GM18517 (cell line): ENCODE data around the gene SCAPER.

Experiments used
- ATAC-seq: cut with Tn5 transposase; IDR thresholded peaks from one replicate; pipeline ENCODE4 v1.9.1; 2021; ENCODE audit warnings: mild to moderate bottlenecking, moderate library complexity; ENCODE audit not compliant: unreplicated experiment

The SCAPER gene

DNA sequence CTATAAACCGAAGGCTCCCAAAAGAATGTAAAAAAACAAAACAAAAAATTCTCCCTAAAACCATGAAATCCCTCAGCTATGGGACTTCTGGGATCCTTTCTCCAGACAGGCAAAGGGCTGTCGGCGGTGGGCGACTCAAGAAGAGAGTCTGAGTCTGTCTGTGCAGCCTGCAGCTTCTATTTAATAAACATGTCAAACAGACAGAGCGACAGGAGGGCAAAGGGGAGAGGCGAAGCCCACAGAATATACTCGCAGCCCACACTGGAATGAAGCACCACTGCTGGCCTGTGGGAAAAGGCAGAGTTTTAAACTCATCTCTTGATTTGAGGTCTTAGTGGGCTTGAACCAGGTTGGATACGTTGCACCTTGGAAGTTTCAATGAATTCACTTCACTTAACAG, 528.3 kb downstream of the SCAPER start:
- no peak for ATAC-seq

DNA sequence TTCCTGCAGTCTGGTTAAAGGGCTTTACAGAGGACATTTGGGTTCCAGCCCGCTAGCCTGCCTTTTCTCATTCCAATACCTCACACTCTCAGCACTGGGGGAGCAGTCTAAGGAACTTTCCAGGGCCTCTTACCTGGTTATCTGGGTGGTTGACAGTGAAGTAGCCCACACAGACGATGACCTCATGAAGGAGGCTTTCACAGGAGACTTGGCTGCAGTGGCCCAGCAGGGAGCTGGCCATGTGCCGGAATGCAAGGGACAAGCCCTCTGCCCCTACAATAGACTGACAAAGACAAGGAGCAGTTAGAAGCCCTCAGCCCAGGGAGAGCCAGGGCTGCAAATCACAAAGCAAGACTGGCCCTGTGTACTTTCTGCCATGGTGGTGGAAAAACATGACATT, 529.1 kb downstream of the SCAPER start:
- no peak for ATAC-seq

DNA sequence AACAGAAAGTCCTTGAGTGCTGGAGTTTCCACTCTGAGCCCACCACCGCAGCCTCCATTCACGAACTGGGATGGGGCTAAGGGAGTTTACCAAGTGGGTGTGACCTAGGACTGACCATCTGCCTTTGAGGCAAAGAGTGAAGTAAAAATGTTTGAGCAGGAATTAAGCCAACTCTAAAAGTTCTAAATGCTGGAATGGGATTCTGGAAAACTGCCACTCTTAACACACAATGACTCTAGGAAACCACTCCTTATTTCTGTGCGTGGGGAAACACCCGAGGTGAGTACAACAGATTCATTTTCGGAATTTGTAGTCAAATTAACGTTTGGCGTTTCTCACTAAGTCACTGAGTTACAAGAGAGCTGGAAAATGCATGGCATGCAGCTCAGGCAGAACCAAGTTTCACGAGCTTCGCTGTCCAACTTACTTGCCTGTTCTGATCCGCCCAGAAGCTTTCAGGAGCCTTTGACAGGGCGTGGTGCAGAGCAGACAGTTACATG, 537.0 kb downstream of the SCAPER start:
- ATAC-seq: no peak

DNA sequence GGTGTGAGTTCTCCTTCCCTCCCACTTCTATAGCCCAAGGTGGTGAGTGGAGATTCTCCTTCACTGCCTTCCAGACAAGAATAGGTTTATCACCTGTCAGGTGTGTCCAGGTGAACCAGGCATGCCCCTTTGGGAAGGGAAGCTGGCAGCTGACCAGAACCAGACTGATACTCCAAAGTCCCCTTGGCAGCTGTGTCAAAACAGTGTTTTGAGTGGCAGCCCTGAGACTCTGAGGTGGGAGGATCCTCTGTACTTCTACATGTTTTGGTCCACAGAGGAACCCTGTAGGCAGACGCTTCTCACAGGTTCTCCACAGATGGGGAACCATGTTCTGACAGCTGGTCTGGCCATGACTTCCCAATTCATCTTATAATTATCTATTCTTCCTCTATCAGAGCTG, 538.4 kb downstream of the SCAPER start:
- no peak for ATAC-seq

DNA sequence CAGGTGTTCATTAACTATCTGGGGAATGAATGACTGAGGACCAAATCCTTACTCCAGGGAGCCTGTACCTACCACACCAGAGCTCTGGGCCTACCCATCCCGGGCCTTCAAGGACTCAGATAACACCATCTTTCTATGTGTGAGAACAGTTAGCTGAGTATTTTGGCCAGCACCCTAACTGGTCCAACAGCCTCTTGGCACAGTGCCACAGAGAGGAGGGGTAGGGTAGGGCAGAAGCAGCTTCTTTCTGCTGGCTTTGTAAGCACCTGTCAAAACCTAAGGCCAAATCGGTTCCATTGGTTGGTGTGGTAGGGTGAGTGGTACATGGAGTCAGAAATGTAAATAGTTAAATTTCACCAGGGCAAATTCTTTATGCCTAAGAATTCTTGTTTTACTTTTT, 541.9 kb downstream of the SCAPER start:
- ATAC-seq: no peak

DNA sequence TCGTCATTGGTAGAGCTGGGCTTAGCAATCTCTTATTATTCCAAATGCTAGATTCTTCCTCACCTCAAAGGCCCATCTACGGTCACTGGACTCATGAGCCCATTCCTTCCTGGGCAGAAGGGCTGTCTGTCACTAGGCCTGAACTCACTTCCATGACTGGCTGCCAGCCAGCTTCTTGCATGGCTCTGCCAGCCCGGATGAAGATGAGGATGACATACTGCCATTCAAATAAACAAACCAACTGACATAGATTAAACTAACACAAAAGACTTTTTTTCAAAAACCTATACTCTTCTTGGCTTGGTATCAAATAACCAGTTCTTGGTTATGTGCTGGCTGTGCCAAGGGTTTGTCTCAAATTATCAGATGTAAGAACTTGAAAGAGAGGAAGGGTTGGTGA, 544.7 kb downstream of the SCAPER start:
- no peak for ATAC-seq

DNA sequence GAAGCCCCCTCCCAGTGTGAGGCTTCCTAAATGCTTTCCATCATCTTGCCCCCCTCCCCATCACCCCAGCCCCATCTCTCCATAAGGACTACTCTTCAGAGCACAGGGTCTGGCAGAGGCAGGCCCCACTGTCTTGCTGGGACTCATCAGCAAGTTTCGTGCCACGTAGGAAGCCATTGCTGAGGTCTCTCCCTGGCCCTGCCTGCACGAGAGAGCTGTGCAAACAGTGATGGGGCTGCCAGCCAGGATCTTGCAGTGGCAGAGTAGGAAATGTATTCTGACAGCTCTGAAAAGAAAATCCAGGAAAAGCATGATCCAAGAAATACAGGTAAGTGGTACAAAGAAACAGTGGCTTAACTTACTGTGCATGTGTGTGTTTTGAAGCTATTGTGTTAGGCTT, 546.0 kb downstream of the SCAPER start:
- ATAC-seq: no peak

DNA sequence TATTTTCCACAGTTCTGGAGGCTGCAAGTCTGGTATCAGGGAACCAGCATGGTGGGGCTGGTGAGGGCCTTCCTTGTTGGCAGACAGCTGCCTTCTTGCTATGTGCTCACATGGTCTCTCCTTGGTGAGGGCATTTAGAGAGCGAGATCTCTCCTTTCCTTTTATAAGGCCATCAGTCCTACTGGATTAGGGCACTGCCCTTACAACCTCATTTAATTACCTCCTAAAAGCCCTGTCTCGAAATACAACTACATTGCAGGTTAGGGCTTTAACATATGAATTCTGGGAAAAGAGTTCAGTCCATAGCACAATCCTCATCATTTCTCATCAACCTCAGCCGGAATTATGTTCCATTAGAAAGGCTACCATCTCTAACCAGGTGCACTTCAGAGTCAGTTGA, 546.7 kb downstream of the SCAPER start:
- ATAC-seq: no peak

DNA sequence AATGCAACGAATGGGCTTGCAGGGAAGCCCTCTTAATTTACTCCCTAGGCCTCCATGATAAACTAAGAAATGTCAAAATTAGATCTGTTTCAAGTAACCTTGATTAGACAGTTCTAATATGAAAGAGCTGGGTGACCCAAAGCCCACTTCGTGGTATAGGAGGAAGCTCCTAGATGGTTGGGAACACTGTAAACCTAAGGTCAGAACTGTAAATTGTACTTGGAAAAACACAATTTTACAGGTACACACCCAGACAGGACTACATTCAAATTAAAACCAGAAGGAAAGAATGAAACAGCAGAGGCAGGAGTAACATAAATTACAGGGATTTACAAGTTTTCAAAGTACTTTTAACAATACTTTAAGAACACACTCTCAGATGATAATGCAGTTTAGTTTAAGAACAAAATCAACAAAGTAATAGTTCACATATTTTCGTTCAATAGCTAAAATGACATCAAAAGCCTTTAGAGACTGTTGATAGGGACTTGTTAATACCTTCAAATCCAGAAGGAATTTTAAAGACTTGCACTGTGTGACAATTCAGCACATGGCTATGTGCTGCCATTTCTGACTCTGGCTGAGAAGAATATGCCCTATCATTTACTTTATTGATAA, 550.2 kb downstream of the SCAPER start:
- ATAC-seq: no peak

DNA sequence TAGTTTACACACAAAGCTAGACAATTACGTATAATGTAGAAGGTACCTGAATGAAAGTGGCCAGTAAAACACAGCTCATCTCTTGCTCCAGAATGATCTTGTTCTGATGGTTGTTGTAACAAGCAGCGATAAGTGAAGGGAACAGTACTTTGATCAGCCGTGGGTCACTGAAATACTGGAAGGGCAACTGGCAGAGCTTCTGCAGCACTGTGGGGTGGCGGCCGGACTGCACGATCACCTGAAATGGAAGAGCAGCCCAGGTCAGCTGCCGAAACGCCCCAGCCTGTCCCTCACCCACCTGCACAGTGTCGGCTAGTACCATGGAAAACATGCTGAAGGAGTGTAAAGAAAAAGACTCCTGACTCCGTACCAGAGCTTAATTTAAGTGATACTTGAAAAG, 551.2 kb downstream of the SCAPER start:
- no peak for ATAC-seq

DNA sequence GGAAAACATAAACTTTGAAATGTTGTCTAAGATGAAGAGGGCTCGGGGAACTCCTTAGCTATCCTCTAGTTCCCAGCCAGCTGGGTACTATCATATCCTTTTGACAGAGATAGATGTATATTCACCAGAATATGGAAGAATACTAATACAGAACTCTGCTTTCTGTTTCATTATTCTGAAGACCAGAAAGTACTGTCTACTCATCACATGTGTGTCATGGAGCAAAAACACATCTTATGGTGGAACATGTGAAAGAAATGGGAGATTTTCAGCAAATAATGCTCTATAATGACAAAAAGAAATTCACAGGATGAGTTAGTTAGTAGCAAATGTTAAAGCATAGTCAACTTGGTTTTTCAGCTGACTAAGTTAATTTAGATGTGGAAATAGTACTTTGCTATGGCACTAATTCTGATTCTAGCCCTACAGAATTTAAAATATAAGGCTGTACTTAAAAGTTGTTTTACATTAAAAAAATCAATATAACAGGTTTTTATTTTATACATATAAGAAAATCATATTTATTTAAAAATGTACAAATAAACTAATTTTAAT, 552.0 kb downstream of the SCAPER start:
- no peak for ATAC-seq

DNA sequence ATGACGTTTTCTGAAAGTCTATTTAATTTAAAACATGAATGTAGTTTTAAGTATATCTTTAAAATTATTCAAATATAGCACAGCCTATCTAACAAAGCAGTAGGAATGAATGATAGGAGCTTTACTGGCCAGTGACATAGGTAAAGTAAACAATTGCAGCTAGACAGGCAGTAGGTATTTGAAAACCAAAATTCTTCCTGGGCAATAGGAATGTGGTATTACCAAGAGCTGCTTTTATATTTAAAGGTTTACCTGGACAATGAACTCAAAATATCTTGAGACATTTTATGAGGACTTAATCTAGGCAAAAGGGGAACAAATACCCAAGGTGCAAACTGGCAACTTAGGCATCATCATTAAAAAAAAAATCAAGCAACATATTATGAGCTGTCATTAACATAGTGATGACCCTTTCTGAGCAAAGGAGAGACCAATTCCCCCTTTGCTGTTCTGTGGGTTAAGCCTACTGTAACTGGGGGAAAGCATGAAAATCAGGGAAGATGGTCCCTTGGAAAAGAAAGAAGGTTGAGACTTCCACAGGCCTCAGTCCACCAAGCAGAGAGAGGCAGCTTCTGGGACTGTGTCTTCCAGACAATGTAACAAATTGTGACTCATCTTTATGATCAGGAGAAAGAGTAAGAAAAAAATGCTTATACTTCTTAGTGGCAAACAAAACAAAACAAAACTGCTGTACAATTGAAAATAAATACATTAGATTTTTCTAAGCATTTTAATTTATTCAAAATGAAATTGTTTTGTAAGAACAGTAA, 555.7 kb downstream of the SCAPER start:
- ATAC-seq: no peak

DNA sequence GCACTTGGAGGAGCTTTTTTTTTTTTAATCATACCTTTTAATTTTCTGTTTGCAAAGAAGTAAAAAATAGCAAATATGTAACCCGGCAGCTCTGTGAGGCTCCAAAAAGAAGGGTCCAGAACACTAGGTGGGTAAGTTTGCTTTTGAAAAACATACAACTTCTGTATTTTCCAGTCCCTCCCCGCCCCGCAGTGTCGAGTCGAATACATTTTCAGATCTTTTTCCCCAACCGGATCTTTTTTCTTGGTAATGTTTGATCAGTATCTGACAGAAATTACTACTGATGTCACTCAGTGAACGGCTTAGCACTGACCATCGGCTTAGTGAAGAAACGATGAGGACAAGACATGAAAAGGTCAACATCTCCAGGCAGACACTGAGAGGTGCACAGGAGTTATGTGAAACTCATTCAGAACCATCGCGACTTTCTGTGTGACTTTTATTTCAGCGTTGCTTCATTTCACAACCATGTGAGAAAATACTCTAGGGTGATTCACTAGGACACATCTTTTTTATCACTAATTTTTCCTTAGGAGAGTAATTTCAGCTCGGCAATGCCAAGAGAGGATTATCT, 557.6 kb downstream of the SCAPER start:
- no peak for ATAC-seq

DNA sequence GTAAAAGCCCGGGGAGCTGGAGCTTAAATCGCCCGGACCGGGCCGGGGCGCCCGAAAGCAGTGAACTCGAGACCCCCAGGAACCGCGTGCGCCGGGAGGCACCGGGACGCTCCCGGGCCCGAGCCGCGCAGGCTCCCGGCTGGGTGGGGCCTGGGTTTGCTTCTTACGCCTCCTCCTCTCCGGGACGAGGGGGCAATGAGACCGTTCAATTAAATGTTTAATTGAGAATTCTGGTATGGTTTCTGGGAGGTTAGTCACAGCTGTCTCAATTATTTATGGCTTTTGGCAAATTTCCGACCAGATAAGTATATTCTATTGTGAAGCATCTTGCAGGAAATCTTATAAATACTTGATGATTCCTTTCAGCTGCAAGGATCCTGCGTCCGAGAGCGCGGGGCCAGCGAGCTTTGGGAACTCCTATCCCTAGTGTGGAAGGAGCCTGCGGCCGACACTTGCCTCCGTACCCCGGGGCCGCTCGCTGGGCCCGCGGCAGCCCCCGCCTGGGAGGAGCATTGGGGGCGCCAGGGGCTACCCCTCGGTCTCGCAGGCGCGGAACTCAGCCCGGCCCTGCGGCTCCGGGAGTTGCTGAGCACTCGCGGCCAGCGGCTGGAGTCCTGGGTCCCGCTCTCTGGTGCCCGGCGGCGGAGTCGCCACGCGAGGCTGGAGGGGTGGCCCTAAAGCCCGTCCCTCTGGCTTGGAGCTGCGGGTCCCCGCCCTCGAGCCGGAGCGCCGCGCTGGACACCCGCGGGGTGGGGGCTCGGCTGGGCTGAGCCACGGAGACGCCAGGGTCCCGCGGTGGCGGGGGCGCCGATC, 558.3 kb downstream of the SCAPER start:
- ATAC-seq: no peak

DNA sequence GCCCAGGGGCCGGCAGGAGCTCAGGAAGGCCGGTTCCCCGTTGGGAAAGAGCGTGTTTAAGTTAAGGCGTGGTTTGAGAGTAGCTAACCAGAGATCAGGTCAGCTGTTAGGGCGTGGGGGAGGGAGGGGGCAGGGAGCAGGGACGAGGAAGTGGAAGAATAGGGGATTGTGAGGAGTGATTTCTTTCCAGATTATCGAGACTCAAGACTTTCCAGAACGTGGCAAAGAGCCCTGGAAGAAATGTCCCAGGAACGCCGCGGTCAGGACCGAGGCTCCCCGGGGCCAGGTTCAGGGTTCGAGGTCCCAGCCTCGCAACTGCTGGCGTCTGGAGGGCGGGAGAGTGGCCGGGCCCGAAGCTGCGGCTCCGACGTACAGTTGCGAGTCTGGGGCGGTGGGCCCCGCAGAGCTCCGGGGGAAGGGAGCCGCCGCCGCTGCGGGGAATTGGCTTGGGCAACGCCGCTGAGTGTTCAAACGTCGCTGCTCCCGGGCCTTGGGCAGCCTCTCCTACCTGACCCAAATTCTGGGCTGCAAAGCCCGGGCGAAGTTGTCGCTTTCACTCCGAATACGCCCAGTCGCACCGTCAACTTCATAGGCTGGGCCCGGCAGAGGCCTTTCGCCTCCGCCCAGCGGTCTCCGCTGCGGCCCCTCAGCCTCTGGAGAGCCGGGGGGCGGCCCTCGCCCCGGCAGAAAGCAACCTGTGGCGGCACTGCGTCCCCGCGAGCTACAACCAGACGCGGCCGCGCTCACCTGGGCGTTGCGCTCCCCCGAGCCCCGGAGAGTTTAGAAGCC, 559.1 kb downstream of the SCAPER start:
- ATAC-seq: no peak

DNA sequence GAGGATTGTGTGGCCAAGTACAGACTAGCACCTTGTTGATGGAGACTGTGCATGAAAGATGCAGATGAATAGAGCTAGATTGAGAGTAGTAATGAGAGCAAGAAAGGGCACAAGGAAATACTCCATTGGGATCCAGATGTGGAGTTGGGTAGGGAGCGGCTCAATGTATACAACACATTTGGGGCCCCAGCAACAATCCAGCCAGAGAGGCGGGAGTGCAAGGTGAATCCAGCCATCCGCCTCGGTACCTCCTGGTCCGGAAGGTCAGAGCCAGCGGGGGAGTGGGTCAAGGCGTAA, 559.6 kb downstream of the SCAPER start:
- ATAC-seq: no peak

DNA sequence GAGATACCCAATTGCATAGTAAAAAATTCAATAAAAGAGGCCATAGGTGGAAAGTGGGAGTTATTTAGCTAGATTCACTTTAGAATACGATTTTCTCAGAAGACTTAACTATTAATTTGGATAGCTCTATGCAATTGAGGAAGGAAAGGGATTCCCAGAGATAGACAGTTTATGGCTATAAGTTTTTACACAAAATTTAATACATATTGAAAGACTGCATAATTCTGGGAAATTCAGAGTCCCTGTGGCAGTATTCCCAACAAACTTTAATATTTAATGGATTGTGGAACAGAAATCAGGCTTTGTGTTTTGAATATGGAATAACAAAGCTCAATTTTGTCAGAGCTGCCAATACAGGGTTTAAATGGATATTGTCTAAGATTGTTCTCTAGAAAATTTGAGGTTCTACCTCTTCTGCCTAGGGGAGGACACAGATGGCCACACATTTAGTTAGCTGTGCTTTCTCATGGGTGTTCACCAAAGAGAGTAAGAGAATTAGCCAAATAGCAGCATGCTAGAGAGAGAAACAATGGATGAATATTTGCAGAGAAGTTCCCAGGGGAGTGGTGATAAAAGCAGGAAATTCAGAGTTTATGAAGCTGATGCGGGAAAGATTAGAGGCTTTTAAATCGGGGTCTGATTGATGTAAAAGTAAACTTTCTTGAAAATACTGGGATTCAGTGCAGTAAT, 560.1 kb downstream of the SCAPER start:
- no peak for ATAC-seq

DNA sequence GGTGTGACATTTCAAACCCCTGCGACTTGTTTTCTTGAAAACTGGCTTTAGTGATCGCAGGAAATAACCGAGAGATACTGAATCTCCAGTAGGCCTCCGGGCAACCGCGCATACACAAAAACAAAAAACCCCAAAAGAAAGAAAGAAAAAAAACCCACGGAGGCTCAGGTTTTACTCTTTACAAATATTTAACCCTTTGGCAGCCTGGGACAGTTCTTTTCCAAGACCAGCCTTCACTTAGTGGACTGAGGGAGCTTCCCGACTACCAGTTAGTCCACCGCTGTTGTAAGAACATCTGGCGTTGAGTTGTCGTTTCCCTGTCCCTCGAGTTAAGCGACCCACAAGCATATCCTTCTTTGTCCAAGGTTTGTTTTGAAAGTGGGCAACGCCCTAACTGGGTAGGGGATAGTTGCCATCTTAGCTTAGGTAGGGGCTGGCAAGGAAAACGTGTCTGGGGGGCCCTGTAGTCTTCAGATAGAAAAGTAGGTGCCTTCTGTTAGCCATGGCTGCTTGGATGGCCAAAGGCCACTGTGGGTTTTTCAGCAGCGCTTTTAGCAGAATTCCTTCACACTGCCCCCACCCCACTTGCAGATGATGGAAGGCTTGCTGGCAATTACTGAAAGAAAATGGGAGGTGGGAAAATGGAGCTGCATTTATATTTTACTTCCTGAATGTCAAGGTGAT, 561.7 kb downstream of the SCAPER start:
- no peak for ATAC-seq
